GM18907 (cell line): ENCODE data around the gene MIEN1.
"Not testable (repeated sequence)": the region's sequence is repeated elsewhere in the genome, so short reads cannot be mapped to it uniquely, and the experiment has no call there.

Source experiments
- ATAC-seq: cut with Tn5 transposase; IDR thresholded peaks from one replicate; pipeline ENCODE4 v1.9.1; 2021; ENCODE audit warnings: mild to moderate bottlenecking, moderate library complexity; ENCODE audit not compliant: unreplicated experiment

Gene MIEN1

DNA sequence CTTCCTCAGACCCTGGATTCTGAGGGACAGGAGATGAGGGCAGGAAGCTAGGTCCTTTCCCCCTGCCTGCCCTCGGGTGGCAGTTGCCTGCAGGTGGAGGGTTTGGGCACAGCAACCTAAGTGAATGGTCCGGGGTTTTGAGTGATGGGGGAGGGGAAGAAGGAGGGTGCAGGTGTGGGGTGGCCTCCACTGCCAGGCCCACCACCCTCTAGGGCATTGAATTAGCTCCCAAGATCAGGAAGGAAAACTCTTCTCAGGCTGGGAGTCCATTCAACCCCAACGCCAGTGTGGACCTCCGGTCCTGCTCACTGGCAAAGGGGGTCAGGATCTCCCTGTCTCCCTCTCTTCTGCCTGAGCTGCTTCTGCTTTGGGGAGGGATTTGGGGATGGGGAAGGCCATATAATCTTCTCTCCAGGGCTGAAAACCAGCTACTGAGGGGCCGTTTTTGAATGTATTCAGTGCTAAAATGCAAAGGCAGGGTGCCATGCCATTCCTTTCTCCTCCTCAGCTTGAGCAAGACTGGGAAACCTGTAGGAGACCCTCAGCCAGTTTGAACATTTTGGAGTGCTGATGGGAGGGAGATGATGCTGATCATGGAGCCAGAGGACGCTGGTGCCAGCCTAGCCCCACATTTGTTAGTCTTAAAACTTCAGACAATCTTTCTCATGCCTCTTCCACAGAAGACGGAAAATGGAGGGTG lies 26.2 kb upstream of the MIEN1 start:
- no peak for ATAC-seq

DNA sequence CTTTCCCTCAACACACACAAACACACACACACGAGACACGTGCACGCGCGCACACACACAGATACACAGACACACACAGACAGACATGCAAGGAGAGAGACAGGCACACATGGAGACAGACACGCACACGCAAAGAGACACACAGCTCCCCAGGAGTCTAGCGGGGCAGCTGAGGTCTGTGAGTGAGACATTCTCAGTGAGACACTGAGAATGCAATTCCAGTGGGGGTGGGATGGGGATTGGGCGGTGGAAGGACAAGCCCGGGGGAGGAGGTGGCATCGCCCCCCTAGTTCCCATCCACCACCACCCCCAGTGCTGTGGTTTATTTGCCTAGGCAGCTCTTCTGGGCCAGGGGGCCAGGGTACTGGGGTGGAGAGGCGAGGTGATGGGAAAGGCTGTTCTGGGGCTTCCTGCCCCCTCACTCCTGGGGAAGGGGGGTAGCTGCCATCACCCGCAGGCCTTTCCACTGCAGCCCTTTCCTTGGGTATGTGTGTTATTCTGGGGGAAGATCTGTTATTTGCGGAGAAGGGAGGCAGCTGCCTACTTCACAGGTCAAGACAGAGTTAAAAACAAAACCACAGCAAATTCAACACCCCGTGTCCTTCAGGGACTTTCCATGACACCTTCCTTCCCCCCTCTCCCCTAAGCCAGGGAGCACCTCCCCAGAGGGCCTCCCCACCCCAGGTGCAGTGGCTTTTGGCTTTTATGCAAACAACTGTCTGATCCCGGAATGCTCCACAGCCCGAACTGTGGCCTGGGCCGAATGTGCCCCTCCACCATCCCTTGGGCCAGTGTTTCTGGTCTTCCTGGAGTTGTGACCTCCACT lies 25.4 kb upstream of the MIEN1 start:
- peak; percentile 29 for ATAC-seq

DNA sequence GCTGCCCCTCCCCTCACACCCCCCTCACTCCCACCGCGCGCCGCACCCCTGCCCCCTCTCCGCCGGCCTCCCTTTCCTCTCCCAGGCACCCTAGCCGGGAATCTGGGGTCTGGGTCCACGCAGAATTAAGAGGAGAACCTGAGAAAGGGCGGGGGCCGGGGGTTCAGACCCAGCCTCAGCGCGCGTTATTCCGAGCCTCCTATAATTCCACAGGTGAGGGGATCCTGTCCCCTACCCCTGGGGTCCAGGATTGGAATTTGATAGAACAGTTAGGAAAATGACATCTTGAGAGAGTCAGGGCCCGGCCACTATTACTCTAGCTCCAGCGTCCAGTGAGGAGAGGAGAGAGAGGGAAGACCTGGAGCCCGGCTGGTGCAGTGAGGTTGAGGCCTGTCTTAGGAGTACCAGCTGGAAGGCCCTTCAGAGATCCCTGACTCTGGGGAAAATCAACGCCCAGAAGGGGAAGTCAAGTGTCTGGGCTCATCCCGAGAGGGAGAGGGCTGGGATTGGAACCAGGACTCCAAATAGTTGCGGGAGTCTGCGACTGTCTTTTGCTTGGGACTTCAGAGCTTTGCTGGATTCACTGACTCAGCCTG lies 24.7 kb upstream of the MIEN1 start:
- no peak for ATAC-seq

DNA sequence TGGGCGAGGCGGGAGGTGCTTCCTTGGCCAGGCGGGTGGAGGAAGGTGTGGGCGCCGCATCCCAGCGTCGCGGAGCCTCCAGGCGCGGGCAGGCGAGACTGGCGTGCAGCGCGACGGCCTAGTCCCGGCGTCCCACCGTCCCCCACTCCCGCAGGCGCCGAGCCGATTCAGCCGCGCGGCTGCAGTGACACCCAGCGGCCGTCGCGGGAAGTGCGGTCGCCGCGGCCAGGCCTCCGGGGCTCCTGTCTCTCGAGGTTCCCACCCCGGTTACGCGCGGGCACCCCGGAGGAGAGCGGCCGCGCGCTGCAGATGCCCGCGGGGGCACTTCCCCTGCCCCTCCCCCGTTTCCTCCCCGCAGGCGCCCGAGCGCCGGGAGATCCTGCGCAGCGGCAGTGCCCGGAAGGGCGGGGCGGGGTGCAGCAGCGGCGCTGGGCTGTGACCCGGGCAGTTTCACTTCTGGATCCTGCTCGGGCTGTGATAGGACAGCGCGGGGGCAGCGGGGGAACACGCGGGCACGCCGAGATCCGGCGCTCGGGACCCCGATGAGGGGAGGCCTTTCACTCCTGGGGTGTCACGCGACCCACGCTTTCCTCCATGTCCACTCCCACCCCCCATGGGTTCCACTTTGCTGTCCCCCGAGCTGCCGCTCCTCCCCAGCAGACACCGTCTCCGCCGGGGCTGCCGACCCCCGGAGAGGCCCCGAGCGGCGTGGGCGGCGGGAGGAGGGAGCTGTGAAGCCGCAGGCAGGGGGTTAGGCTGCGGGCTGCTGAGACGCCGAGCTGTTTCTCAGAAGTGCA lies 24.0 kb upstream of the MIEN1 start:
- ATAC-seq, result peak; percentile 59

DNA sequence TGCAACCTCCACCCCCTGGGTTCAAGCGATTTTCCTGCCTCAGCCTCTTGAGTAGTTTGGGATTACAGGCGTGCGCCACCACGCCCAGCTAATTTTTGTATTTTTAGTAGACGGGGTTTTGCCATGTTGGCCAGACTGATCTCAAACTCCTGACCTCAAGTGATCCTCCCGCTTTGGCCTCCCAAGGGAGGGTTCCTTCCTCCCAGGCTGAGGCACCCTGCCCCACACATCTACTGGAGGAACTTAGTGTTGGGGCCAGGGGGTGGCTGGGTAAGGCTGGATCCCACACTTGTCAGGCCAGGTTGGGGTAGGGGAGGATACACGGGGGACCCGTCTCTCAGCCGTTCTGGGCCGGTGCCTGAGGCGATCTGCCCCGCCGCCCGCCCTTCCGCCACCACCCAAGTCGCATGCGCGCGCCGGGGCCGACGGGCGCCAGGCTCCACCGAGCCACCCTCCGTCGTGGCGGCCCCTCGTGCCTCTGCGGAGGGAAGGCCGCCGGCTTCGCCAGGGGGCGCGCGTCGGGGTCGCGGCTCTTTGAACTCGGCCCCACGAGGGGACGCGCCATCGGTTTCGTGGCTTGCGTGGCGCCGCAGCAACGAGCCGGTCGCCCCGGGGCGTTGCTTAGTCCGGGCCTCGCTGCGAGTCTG lies 23.3 kb upstream of the MIEN1 start:
- peak; percentile 23 for ATAC-seq

DNA sequence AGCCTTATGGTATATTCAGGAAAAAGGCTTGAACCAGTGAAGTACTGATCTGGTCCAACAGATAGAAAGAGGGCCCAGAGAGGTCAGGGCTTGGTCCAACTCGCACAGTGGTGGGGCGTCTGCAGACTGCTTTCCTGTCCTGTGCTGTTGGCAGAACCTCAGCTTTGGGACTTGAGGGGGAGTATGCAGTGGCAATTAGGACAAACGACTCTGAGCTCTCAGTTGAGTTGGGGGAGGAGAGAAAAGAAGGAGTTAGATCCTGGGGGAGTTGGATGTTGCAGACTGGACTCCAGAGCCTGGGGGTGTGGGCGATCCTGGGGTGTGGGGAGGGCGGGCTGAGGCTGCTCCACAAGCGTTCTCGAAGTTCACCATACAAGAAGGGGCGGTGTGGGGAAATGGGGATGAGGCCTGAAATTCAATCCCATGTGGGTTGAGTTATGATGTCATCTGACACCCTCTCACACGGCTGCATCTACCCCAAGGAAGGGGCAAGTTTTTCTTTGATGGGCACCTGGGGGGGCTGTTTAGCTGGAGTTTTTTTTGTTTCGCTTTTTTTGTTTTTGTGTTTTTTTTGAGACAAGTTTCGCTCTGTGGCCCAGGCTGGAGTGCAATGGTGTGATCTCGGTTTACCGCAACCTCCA lies 22.0 kb upstream of the MIEN1 start:
- ATAC-seq, result no peak

DNA sequence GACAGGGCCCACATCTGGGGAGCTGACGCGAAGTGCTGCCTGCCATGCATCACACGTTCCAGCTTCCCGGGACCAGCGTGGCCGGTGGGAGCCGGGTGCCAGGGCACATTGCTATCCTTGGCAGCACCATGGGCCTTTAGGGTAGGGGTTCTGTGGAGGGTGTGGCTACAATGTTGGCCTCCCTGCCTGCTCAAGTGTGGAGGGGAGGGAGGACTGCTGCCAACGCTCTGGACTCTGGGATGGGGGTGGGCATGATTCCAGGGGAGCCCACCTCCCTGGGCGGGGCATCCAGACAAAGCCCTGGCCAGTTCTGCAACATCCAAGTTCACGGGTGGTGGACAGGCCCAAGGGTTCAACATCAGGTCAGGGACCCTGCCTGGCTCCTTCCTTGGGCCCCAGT lies 21.3 kb upstream of the MIEN1 start:
- no peak for ATAC-seq

DNA sequence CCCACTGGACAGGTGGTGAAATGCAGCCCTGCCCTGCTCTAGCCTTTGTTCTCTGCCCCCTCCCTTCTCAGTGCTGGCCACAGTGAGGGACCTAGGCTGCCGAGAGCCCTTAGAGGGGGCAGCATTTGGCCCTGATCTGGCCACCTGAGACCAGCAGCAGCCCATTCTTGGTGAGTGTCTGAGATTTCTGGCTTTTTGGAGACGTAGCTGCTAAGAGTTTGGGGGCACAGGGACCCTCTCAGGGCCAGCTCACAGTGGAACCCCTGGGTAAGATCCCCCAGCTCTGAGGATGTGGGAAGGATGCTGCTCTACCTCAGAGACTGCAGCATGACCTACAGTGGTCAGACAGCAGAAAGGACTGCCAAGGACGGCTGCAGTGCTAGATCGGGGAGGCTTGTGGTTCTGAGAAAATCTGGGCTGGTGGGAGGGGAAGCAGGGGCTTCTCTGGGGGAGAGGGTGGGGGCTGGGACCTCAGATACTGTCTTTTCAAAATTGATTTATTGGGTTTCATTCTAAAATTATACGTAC lies 20.7 kb upstream of the MIEN1 start:
- ATAC-seq, result no peak

DNA sequence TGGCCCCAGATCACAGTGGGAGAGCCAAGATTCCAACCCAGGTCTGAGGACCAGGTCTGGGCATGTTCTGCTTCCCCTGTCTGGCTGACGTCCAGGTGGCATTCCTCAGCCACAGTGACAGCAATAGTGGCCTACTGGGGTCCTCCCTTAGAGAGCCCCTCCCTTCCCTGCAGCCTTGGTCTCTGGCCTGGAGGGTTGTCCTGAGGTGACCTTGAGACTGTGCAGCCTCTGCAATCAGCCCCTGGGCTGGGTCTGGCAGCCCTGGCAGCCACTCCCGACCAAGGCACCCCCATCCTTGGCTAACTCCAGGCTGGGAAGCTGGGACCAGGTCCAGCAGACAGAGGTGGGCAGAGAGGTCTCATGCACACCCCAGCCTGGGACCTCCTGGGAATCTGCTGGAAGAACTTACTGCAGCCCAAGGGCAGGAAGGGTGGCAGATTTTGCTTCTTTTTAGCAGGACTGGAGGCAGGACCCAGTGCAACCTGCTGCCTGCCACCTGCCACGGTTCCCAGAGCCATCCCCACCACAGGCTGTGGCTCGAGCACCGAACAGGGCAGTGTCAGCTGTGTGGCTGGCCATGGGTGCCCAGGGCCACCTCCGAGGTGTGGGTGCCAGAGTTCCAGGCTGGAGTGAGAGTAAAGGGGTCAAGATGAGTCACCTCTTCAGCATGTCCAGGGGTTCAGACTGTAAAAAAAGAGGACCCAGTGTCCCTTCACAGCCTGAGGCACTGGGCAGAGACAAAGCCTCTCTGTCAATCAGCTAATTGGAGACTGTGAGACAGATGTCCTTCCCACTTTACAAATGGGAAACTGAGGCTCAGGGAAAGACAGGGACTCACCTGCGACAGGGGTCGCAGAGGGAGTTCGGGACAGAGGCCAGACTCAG lies 20.0 kb upstream of the MIEN1 start:
- no peak for ATAC-seq

DNA sequence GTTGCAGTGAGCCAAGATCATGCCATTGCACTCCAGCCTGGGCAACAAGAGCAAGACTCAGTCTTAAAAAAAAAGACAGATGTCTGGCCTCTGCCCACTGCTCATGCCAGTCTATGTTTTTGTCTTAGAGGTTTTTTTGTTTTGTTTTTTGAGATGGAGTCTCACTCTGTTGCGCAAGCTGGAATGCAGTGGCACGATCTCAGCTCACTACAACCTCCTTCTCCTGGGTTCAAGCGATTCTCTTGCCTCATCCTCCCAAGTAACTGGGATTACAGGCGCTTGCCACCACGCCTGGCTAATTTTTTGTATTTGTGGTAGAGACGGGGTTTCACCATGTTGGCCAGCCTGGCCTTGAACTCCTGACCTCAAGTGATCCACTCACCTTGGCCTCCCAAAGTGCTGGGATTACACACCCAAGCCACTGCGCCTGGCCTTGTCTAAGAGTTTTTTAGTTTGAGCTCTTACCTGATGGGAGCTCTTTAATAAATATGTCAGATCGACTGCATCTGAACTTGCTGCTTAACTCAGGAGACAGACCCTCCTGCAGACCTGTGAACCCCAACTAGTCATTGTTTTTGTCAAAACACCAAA lies 18.2 kb upstream of the MIEN1 start:
- not testable (repeated sequence) for ATAC-seq

DNA sequence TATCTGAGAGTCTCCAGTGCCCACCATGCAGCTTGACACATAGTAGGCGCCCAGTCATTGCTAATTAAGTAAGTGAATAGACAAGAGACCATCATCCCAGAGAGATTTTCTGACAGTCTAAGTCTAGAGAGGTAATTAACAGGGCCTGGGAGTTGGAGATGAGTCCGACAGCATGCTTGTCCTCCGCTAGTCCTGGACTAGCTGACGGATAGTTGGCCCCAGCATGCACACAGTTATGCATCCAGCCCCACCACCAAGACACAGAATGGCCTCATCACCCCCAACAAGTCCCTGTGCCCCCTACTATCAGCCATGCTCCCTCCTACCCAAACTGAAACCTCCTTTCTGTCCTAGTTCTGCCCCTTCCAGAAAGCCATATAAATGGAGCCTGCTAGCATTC lies 17.4 kb upstream of the MIEN1 start:
- ATAC-seq, result no peak

DNA sequence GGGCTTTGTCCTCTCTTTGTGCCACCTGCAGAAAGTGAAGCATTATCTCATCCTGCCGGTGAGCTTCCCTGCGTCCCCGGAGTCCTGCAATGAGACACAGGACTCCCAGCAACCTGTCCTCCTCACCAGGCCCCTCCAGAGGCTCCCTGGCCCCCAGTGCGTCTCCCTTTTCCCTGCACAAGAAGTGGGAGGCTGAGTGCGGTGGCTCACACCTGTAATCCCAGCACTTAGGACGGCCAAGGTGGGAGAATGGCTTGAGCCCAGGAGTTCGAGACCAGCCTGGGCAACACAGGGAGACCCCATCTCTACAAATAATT lies 15.8 kb upstream of the MIEN1 start:
- ATAC-seq, result no peak

DNA sequence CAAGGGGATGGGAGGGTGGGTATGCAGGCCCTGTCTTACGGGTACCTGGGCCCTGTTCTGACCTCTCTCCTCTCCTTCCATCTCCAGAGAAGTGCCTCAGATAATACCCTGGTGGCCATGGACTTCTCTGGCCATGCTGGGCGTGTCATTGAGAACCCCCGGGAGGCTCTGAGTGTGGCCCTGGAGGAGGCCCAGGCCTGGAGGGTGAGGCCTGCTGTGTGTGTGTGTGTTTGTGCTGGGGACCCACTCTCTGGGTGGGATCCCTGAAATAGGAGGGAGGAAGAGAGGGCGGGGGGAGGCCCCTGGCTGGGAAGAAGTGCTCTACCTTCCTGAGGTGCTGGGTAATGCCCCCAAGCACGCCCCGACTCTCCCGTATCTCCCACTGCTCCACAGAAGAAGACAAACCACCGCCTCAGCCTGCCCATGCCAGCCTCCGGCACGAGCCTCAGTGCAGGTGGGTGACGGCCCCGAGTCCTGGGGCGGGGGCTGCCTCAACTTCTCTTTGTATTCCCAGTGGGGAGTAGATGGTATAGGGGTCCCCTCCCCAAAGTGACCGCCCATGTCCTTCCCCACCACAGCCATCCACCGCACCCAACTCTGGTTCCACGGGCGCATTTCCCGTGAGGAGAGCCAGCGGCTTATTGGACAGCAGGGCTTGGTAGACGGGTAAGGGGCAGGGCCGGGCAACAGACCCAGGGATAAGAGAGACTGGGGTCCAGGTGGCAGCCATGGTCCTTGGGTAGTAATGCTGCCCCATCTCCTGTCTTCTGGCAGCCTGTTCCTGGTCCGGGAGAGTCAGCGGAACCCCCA lies 15.2 kb upstream of the MIEN1 start:
- ATAC-seq, result no peak

DNA sequence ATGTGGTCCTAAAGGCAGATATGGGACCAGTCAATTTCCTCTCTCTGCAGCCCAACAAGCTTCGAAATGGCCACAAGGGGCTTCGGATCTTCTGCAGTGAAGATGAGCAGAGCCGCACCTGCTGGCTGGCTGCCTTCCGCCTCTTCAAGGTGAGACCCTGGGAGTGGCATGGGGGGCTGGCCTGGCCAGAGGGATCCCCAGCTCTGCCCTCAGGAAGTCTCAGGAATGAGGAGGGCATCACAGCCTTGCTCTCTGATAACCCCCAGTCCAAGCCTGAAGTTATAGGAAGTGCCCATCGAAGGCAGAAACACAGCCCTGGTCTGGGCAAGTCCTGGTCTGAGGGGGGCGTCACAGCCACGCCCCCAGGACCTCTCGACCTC lies 14.5 kb upstream of the MIEN1 start:
- ATAC-seq, result no peak

DNA sequence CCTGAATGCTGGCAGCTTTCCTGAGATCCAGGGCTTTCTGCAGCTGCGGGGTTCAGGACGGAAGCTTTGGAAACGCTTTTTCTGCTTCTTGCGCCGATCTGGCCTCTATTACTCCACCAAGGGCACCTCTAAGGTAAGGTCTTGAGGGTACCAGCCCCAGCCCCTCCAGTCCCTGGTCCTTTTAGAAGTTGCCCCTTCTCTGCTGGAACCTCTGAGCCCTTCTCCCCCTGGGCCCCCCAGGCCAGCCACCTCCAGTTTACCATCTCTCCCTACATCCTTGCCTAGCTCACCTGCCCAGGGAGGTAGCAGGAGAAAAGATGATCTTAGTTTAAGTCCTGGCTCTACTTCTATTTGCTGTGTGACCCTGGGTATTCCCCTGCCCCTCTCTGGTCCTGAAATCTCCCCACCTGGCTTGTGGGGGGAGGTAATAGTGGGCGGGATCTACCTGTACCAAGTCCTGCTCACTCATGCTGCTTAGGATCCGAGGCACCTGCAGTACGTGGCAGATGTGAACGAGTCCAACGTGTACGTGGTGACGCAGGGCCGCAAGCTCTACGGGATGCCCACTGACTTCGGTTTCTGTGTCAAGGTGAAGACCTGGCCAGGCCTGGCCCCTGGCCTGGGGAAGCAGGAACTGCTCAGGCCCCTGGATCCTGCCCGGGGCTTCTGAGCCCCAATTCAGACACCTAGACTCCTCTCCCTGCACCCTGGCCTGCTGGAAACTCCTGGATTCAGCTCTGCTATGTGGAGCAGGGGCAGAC lies 13.9 kb upstream of the MIEN1 start:
- ATAC-seq, result no peak

DNA sequence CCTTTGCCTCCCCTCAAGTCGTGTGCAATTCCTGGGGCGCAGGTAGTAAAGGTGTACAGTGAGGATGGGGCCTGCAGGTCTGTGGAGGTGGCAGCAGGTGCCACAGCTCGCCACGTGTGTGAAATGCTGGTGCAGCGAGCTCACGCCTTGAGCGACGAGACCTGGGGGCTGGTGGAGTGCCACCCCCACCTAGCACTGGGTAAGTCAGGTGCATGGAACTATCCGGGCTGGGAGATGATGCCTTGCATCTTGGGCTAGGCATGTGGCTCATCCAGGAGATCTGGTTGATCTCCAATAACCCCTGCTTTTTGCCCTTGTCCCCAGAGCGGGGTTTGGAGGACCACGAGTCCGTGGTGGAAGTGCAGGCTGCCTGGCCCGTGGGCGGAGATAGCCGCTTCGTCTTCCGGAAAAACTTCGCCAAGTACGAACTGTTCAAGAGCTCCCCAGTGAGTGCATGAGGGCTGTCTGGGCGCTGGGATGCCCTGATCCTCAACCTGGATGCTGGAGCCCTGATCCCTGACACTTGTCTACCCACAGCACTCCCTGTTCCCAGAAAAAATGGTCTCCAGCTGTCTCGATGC lies 12.6 kb upstream of the MIEN1 start:
- ATAC-seq, result no peak
